Mesendoderm (in vitro differentiated cells): Measurements from ENCODE around the gene MEFV.

Experiments used
- DNase-seq: peaks from one replicate; pipeline ENCODE4 v3.0.0; 2013
- H2AK5ac ChIP-seq: 2 replicates; pipeline ENCODE4 v1.6.1; 2013; ENCODE audit warnings: low read length, inconsistent platforms
- H2BK120ac ChIP-seq: 2 replicates; pipeline ENCODE4 v1.6.1; 2013; ENCODE audit warnings: low read depth, mild to moderate bottlenecking, low read length, moderate library complexity, mixed read lengths
- H2BK15ac ChIP-seq: replicated peaks from 2 replicates; pipeline ENCODE4 v1.6.1; 2013; ENCODE audit warnings: low read depth, mild to moderate bottlenecking, moderate library complexity
- H2BK5ac ChIP-seq: 2 replicates; pipeline ENCODE4 v1.6.1; 2013; ENCODE audit warnings: low read length, inconsistent platforms
- H3K18ac ChIP-seq: 2 replicates; pipeline ENCODE4 v1.6.1; 2013; ENCODE audit warnings: mild to moderate bottlenecking, low read length, mixed read lengths
- H3K23ac ChIP-seq: one replicate; pipeline ENCODE4 v1.6.1; 2013; ENCODE audit warnings: low read length
- H3K27ac ChIP-seq: 2 replicates; pipeline ENCODE4 v1.5.1; 2013; ENCODE audit warnings: low read depth, mild to moderate bottlenecking, inconsistent platforms, low read length, moderate library complexity
- H3K27me3 ChIP-seq: 2 replicates; pipeline ENCODE4 v1.6.1; 2013; ENCODE audit warnings: low read length, control low read depth, mild to moderate bottlenecking, inconsistent platforms; ENCODE audit not compliant: insufficient read depth, poor library complexity
- H3K36me3 ChIP-seq: 2 replicates; pipeline ENCODE4 v1.6.1; 2013; ENCODE audit warnings: low read length, inconsistent platforms; ENCODE audit not compliant: control insufficient read depth, insufficient read depth
- H3K4ac ChIP-seq: one replicate; pipeline ENCODE4 v1.6.1; 2013; ENCODE audit warnings: low read depth, mild to moderate bottlenecking, low read length, moderate library complexity
- H3K4me1 ChIP-seq: 2 replicates; pipeline ENCODE4 v1.6.1; 2013; ENCODE audit warnings: low read depth, low read length, inconsistent platforms; ENCODE audit not compliant: control insufficient read depth
- H3K4me2 ChIP-seq: 2 replicates; pipeline ENCODE4 v1.6.1; 2013; ENCODE audit warnings: low read length
- H3K4me3 ChIP-seq: 2 replicates; pipeline ENCODE4 v1.5.1; 2013; ENCODE audit warnings: mild to moderate bottlenecking, low read length
- H3K56ac ChIP-seq: one replicate; pipeline ENCODE4 v1.6.1; 2013; ENCODE audit warnings: low read length
- H3K79me1 ChIP-seq: 2 replicates; pipeline ENCODE4 v1.6.1; 2013; ENCODE audit warnings: low read length, inconsistent platforms
- H3K79me2 ChIP-seq: 2 replicates; pipeline ENCODE4 v1.6.1; 2013; ENCODE audit warnings: mild to moderate bottlenecking, low read length; ENCODE audit not compliant: control insufficient read depth, insufficient read depth
- H3K9ac ChIP-seq: 2 replicates; pipeline ENCODE4 v1.6.1; 2013; ENCODE audit warnings: low read length, inconsistent platforms
- H4K5ac ChIP-seq: one replicate; pipeline ENCODE4 v1.6.1; 2013; ENCODE audit warnings: low read length
- H4K8ac ChIP-seq: one replicate; pipeline ENCODE4 v1.6.1; 2013; ENCODE audit warnings: low read depth, mild to moderate bottlenecking, control low read depth, low read length, moderate library complexity
- WGBS: extraction: QIAGEN DNeasy Blood & Tissue Kit; methylation state at CpG from one replicate; pipeline ENCODE4 v1.1.7; 2013; ENCODE audit warnings: low lambda C conversion rate, missing lambda C conversion rate; ENCODE audit not compliant: insufficient coverage; ENCODE audit errors: extremely low coverage; 5-methylcytosine and 5-hydroxymethylcytosine counted together

The MEFV gene

DNA sequence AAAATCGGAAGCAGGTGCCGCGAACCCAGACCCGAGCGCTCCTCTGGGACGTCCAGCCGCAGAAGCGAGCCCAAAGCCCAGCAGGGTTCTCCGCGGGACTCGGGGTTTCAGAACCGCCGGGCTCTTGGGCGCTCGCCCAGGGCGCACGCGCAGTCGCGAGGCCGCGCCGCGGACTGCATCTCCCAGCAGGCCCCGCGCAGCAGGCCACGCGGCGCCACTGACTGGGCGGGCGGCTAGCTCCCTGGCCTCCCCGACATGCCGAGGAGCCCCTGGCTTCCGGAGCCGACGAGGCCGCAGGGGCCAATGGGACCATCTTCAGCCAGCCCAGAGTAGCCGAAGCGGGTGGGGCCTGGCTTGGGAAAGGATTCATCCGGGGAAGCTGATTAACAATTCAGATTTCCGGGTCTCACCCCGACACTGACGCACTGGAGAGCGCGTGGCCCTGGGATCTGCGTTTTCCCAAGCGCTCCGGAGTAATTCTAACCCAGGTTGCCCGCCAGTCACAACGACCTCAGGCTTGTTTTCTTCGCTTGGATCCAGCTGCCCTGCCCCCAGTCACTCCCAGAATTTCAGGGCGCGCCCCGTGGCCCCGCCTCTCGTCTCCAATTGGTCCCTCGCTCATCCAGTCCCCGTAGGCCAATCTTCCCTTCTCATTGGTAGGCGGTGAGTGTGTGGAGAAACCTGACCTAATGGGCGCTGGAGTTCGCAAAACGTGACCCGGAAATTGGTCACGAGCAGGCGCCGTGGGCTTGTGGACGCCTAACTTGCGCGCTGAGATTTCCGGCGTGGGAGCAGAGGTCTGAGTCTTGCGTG is 26.5 kb upstream of the MEFV start, which contains the start of gene ZNF263:
Gene ZNF263 (plus strand): TSS at position 762 of the 813 bp plus-strand sequence. CDS start 328 bp downstream, outside the sequence.
- H2BK5ac ChIP-seq: peak within 1 kb of the TSS; percentile 59
- H3K79me1 ChIP-seq: peaks cover 26% of the 10 kb centered on the region
- no peak within 1 kb of the TSS for H2BK15ac ChIP-seq
- H3K4me3 ChIP-seq: peak within 1 kb of the TSS; percentile 77
- no peak within 1 kb of the TSS for H2AK5ac ChIP-seq
- H2BK120ac ChIP-seq: no peak within 1 kb of the TSS
- H3K23ac ChIP-seq: no peak within 1 kb of the TSS
- no peak within 1 kb of the TSS for H4K5ac ChIP-seq
- DNase-seq: peak; percentile 99
- peaks cover 3% of the 10 kb centered on the region for H3K36me3 ChIP-seq
- peak within 1 kb of the TSS; percentile 69 for H3K18ac ChIP-seq
- H3K56ac ChIP-seq: peak within 1 kb of the TSS; percentile 97
- H3K27ac ChIP-seq: peak within 1 kb of the TSS; percentile 92
- WGBS: no CpG with 5 or more reads among the region's 72 CpGs
- H3K79me2 ChIP-seq: peaks cover 33% of the 10 kb centered on the region
- no peaks in the 10 kb centered on the region for H3K27me3 ChIP-seq
- H3K4ac ChIP-seq: peak within 1 kb of the TSS; percentile 70
- H3K9ac ChIP-seq: peak within 1 kb of the TSS; percentile 89
- peaks cover 4% of the 10 kb centered on the region for H3K4me1 ChIP-seq
- peak within 1 kb of the TSS; percentile 93 for H3K4me2 ChIP-seq
- H4K8ac ChIP-seq: peak within 1 kb of the TSS; percentile 17

DNA sequence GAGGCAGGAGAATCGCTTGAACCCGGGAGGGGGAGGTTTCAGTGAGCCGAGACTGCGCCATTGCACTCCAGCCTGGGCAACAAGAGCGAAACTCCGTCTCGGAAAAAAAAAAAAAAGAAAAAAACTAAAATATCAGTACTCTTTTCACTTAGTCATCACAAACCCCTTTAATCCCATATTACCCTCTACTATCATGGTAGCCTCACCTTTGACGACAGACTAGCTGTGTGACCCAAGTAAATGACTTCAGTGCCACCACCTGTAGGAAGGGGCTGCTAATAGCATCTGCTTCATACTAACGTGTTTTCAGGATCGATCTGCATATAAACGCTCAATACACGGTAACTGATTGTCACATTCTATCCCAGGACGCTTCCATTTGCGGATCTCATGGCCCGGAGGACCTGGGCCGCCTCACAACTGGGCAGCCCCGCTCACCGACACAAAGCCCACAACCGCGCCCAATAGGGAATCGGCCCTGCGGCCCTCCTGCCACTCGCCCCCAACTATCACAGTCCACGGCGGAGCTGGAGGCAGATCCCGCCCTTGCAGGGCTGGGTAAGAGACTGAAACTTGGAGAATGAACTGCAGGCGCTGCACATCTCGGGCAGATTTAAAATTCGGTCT is 25.8 kb upstream of the MEFV start:
- H3K4me3 ChIP-seq: peak overlapping the region; percentile 77
- H4K8ac ChIP-seq: no peak overlapping the region
- peak overlapping the region; percentile 70 for H3K4ac ChIP-seq
- H3K79me2 ChIP-seq: peaks cover 33% of the 10 kb centered on the region
- no peak overlapping the region for H2BK5ac ChIP-seq
- no peak overlapping the region for H2AK5ac ChIP-seq
- H3K4me1 ChIP-seq: peaks cover 4% of the 10 kb centered on the region
- H3K79me1 ChIP-seq: peaks cover 26% of the 10 kb centered on the region
- peak overlapping the region; percentile 87 for H3K56ac ChIP-seq
- peak overlapping the region; percentile 89 for H3K9ac ChIP-seq
- peak; percentile 87 for DNase-seq
- no peak overlapping the region for H2BK120ac ChIP-seq
- H3K23ac ChIP-seq: no peak overlapping the region
- no CpG with 5 or more reads among the region's 29 CpGs for WGBS
- H3K18ac ChIP-seq: peak overlapping the region; percentile 34
- peak overlapping the region; percentile 92 for H3K27ac ChIP-seq
- H3K36me3 ChIP-seq: peaks cover 3% of the 10 kb centered on the region
- H4K5ac ChIP-seq: no peak overlapping the region
- no peaks in the 10 kb centered on the region for H3K27me3 ChIP-seq
- H3K4me2 ChIP-seq: peak overlapping the region; percentile 78
- no peak overlapping the region for H2BK15ac ChIP-seq

DNA sequence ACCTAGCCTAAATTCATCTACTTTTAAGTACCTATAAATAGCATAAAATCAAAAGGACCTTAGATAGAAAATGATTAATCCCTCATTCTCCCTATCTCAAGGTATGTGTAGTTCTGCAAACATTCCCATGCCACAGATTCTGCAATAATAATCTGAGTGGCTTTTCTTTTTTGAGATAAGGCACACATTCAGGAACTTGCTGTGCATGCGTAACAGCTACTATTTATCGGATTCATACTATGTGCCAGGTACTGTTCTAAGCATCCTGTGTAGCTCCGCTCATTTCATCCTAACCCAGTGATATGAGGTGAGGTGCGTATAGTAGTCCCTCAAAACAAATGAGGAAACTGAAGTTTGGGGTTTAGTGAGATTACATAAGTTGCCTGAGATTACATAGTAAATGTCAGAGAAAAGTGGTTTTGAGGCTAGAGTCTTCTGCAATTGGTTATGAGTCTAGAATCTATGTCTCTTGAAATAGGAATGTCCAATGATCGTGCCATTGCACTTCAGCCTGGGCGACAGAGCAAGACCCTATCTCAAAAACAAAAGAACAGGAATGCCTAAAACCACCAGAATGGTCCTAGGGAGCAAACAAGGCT is 24.9 kb upstream of the MEFV start:
- Histone ChIP-seq H3K4me3 (no peak overlapping the region), H3K27me3 (no peaks in the 10 kb centered on the region)
- WGBS: no CpG with 5 or more reads among the region's 6 CpGs

DNA sequence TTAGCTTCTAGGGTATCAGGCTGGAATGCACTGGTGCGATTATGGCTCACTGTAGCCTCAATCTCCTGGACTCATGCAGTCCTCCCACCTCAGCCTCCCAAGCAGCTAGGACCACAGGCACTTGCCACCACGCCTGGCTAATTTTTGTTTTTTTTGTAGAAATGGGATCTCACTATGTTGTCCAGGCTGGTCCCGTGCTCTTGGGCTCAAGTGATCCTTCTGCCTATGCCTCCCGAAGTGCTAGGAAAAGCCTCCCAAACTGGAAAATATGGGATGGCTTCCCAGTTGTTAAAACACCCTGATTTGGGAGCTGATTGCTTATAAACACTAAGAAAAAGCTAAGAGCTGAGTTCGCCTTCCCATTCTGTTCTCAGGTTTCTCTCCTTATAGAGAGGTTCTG is 20.2 kb upstream of the MEFV start:
- no peak overlapping the region for H4K5ac ChIP-seq
- WGBS: no CpG with 5 or more reads among the region's 5 CpGs

More for the DNA sequence above, 24.9 kb upstream of the MEFV start:
- peaks cover 23% of the 10 kb centered on the region for H3K79me1 ChIP-seq
- H3K23ac ChIP-seq: no peak overlapping the region
- H4K5ac ChIP-seq: no peak overlapping the region
- no peak overlapping the region for H2BK5ac ChIP-seq
- no peak overlapping the region for H2AK5ac ChIP-seq
- H3K79me2 ChIP-seq: peaks cover 29% of the 10 kb centered on the region
- peaks cover 4% of the 10 kb centered on the region for H3K4me1 ChIP-seq
- H4K8ac ChIP-seq: no peak overlapping the region
- H2BK15ac ChIP-seq: no peak overlapping the region
- no peak overlapping the region for H2BK120ac ChIP-seq
- H3K56ac ChIP-seq: no peak overlapping the region
- H3K27ac ChIP-seq: no peak overlapping the region
- no peak for DNase-seq
- H3K9ac ChIP-seq: no peak overlapping the region
- no peak overlapping the region for H3K4ac ChIP-seq
- peaks cover 2% of the 10 kb centered on the region for H3K36me3 ChIP-seq
- H3K4me2 ChIP-seq: no peak overlapping the region
- no peak overlapping the region for H3K18ac ChIP-seq

DNA sequence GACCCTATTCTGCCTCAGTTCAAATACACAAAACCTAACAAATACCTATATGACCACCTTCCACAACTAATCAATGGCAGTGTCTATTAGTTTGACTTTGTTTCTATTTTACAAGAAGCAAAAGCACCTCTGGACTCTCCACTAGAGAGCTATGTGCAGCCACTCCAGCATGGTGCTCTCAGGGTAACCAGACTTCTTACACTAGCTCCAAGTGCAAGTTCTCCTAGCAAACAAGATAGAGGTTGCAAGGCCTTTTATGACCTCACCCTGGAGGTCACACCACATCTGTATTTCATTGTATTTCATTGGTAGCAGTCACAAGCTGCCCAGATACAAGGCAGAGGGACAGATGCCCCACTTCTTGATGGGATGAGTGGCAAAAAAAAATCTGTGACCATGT is 18.5 kb upstream of the MEFV start:
- H3K4me3 ChIP-seq: no peak overlapping the region
- H3K79me1 ChIP-seq: no peaks in the 10 kb centered on the region
- H4K8ac ChIP-seq: no peak overlapping the region
- no peak overlapping the region for H3K56ac ChIP-seq
- H3K4me2 ChIP-seq: no peak overlapping the region
- H4K5ac ChIP-seq: no peak overlapping the region
- no peak for DNase-seq
- no peak overlapping the region for H2BK120ac ChIP-seq
- H3K18ac ChIP-seq: no peak overlapping the region
- H2BK15ac ChIP-seq: no peak overlapping the region
- no peak overlapping the region for H2AK5ac ChIP-seq
- no peaks in the 10 kb centered on the region for H3K4me1 ChIP-seq
- no peak overlapping the region for H3K27ac ChIP-seq
- no peak overlapping the region for H3K4ac ChIP-seq
- H3K23ac ChIP-seq: no peak overlapping the region
- H3K79me2 ChIP-seq: no peaks in the 10 kb centered on the region
- H2BK5ac ChIP-seq: no peak overlapping the region
- H3K27me3 ChIP-seq: no peaks in the 10 kb centered on the region
- H3K36me3 ChIP-seq: no peaks in the 10 kb centered on the region
- no peak overlapping the region for H3K9ac ChIP-seq

More for the DNA sequence above, 20.2 kb upstream of the MEFV start:
- Histone ChIP-seq H3K18ac (no peak overlapping the region), H2BK15ac (no peak overlapping the region), H3K4ac (no peak overlapping the region), H3K27ac (no peak overlapping the region), H3K79me1 (no peaks in the 10 kb centered on the region), H4K8ac (no peak overlapping the region), H3K4me1 (no peaks in the 10 kb centered on the region), H3K4me3 (no peak overlapping the region), H2BK120ac (no peak overlapping the region), H3K4me2 (no peak overlapping the region), H3K36me3 (no peaks in the 10 kb centered on the region), H3K23ac (no peak overlapping the region), H2BK5ac (no peak overlapping the region), H3K79me2 (no peaks in the 10 kb centered on the region), H2AK5ac (no peak overlapping the region), H3K9ac (no peak overlapping the region), H3K56ac (no peak overlapping the region), H3K27me3 (no peaks in the 10 kb centered on the region)
- DNase-seq: no peak
